HG03558 (cell line): Measurements from ENCODE around the gene PPP2R5C.

ENCODE experiments used
- ATAC-seq: cut with Tn5 transposase; IDR thresholded peaks from one replicate; pipeline ENCODE4 v1.9.1; 2021; ENCODE audit warnings: moderate number of reproducible peaks; ENCODE audit not compliant: unreplicated experiment; ENCODE audit errors: extremely low read depth

PPP2R5C gene

DNA sequence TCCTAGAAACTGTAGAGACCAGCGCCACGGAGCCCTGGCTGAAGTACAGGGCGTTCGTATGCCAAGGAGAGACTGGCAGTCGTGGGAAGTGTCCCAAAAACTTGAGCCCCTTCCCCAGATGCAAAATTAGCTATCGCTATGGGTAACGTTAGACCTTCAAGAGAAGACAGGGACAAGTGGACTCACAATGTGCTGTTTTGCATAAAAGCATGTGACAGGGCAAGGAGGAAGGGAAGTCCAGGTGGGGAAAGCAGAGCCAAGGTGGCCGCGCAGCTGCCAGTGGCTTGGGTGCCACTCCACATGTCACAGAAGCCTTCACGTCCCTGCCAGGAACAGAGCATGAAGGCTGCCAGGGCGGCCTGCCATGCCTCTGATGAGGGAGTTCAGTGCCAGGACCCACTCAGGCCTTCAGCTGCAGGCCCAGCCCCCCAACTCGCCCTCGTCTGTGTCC is 141.6 kb downstream of the PPP2R5C start:
- no peak for ATAC-seq

- no peak for ATAC-seq
Observed at GRCh38 chr14:101905614-101906013, 144.1 kb downstream of the PPP2R5C start.

DNA sequence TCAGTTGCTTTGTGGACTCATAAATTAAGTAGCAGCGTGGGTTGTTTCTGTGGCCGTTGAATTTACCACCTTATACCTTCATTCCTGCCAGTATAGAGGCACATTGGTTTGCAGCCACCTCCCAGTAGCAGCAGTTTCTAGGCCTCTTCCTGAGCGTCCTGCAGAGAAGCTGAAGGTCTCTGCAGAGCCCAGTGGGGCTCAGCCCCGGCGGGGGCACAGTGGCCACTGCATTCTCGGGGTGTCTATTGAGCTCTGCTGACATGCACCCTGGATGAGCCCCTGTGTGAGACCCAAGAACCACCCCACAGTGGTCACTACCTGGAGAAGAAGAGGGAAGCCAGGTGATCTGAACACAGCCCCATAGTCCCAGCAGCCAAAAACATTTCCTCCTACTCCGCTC is 145.1 kb downstream of the PPP2R5C start:
- ATAC-seq = no peak

- no peak for ATAC-seq
Observed at GRCh38 chr14:101907619-101908018, 146.1 kb downstream of the PPP2R5C start.

- no peak for ATAC-seq
Observed at GRCh38 chr14:101908795-101909194, 147.3 kb downstream of the PPP2R5C start.

GRCh38 chr14:101909371-101910096 is 148.0 kb downstream of the PPP2R5C start:
- no peak for ATAC-seq

- no peak for ATAC-seq
Observed at GRCh38 chr14:101912841-101913240, 151.3 kb downstream of the PPP2R5C start.

DNA sequence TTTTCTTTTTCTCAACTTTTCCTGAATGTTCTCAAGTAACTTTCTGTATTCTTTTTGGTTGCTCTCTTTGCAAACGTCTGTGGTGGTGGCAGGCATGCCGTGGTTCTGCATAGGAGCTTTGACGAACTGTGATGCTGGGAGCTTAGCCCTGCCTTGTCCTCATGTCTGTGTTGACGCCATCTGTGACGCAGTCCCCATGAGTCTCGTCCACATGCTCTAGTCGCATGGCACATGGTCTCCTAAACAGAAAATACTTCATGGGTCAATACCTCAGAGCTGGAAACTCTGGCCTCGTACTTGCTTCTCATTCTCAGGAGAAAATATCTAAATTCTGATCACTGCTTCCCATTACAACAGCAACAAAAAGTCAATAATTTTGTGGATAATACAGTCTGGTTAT is 152.6 kb downstream of the PPP2R5C start:
- no peak for ATAC-seq

DNA sequence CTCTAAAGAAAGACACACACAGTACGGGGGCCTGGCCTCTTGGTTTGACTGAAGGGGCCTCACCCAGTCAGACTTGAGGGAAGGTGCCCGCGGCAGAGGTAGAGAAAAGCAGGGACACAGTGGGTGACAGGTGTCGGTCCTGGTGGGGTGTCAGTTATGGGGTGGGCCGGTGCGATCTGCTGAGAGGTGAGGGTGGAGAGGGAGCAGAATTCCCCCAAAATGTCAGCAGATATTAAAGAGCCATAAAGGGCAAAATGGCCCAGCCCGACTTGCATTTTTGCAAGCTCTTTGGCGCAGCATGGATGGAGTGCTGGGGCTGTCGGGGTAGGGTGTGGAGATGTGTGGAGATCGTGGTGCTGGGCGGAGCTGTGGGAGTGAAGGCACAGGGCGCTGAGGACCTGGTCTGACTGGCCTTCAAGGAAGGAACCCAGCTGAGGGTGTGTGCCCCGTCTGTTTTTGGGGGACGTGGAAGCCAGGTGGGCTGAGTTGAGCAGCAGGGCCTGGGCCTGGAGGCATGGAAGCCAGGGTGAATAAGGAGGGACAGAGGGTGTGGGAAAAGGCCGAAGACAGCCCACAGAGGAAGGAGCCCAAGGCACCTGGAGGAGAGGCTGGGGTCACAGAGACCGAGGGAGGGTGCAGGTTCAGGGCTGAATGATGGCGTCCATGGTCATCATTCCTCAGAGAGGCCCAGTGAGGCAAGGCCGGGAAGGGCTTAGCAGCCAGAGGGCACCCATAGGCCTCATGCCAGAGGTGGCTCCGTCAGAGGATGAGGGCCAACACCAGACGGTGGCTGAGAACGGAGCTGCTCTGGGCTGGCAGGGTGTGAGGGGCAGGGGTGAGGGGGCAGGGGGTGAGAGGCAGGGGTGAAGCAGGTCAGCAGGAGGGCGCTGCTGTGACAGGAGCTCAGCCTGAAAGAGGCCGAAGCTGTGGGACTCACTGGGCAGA is 154.6 kb downstream of the PPP2R5C start:
- ATAC-seq = no peak

- no peak for ATAC-seq
Observed at GRCh38 chr14:101916816-101917412, 155.4 kb downstream of the PPP2R5C start.

DNA sequence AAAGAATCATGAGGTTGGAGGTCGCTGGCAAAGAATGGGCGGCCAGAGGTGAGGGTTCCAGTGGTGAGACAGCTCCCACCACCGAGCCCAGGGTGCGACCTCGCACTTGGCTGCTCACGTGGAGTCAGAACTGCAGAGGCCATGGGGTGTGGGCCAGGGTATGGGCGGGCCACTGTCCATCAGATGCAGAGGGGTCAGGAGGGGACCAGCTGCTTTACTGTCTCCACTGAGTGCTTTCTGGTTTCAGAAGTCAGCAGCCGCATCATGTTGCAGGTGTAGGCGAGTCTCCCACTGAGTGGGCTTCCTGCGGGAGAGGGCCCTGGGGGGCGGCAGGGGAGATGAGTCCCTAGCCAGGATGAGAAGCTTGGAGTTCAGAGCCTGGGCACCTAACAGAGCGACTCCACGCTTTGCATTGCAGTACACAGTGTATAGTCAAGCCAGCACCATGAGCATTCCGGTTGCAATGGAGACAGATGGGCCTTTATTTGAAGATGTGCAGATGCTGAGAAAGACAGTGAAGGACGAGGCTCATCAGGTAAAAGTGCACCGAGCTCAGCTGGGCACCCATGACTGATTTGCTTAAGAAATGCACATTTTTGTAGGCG is 156.0 kb downstream of the PPP2R5C start:
- no peak for ATAC-seq

DNA sequence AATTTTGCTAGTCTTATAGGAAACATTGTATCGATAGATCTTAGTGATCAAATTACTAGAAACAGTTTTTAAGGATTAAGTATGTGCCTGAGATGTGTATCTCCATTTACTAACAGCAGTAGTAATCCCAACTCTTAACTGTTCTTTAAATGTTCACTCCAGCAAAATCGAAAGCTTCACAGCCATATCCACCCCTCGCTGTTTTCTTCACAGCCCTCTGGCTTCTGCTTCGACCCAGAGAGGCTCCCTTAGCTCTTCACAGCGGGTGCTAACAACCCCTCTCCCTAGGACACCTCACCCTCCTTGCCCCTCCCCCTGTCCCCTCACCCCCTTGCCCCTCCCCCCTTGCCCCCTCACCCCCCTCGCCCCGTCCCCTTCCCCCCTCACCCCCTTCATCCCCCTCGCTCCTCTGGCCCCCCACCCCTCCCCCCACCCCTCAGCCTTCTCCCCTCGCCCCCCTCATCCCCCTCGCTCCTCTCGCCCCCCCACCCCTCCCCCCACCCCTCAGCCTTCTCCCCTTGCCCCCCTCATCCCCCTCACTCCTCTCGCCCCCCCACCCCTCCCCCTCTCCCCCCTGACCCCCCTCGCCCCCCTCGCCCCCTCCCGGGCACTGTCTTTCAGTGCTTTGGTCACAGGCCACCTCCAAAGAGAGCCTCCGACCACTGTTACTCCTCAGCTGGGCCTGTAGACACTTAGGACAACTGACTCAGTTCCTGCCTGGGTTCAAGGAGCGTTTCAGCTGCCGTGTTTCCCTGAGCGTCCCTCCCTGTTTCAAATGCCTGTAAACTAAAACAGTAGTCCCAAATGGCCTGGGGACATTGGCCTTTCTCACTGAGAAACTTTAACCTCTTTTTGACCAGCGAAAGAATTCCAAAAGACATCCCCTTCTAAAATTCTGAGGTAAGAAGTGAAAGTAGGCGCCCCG is 156.8 kb downstream of the PPP2R5C start:
- ATAC-seq = no peak

DNA sequence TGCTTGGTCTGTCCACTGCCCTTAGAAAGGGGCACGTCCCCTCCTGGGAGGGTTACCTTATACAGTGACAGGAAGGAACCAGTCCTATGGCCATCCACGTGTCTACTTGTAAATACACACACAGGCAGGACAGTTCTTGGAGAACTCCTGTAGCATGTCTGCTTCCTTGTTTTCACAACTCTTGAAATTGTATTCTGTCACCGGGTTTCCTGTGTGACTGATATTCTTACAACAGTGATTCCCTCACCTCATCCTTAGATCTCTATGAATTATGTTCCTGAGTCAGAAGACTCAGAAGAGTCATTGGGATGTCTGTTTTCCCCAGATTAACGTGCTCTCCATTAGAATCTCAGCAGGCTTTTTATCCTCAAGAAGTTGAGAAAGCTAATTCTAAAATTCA is 158.8 kb downstream of the PPP2R5C start:
- ATAC-seq = no peak

- no peak for ATAC-seq
Observed at GRCh38 chr14:101922866-101923265, 161.4 kb downstream of the PPP2R5C start.

DNA sequence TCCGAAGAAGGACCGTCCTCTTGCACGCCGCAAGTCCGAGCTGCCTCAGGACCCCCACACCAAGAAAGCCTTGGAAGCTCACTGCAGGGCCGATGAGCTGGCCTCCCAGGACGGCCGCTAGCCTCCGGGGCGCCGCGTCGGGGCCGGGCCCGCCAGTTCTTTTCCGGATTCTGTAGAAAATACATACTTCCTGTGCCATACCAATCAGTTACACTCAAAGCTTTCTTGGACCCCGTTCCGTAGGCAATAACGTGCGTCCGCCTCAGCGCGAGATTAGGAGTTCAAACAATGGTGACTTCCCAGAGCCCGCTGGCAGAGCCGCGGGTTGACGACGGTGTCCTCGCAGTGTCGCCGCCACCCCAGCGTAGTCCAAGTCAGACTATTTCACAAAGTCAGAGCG is 163.6 kb downstream of the PPP2R5C start:
- no peak for ATAC-seq

DNA sequence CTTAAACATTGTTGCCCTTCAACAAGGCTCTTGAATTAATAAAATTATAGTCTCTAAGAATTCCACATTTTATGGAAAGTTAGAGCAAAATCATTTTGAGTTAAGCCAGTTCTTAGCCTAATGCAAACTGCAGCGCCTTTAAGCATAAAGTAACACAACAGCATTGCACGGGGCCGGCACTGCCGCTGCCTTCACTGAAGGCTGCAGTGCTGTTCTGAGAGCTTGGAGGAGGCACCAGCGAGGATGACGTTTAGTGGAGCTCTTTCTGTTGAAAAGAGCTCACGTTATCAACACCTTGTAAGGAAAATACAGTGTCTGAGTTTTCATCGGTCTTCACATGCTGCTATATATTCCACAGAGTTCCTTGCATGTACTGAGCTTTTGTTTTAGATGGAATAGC is 164.6 kb downstream of the PPP2R5C start:
- no peak for ATAC-seq

GRCh38 chr14:101926620-101927019 is 165.1 kb downstream of the PPP2R5C start:
- no peak for ATAC-seq

DNA sequence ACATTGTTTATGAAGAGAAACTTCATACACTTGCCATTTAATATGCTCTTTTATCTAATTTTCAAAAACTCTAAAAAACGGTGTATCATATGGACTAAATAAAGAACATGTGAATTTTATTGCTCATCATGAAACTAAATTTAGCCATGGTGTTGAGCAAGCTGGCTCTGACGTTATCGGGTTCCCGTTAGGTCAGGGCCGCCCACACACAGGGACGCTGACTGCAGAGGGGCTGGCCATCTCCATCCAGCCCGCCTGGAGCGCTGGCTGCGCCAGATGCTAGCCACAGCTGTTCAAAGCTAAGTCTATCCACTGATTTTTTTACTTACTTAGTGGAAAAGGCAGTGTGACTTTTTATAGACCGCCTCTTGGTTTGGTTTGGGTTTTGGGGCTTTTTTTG is 166.3 kb downstream of the PPP2R5C start:
- ATAC-seq = no peak

DNA sequence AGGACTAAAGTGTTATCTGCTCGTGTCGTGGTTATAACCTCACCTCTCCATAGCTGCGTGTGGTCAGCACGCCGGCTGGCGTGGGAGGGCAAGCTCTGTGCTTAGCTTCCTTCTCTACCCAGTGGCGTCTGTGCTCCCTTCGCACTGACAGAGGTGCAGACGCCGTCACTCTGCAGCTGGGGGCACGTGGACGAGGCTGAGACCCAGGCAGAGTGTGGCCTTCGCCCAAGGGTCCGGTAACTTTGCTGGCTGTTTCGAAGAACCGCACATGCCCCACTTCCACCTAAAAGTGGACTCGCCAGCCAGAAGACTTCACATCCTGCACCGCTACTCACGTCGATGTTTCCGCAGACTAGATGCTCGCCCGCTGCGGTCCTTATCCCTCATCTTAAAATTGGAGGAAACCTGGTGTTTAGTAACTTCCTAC is 166.9 kb downstream of the PPP2R5C start:
- no peak for ATAC-seq
